ENCODE measurements around the gene CYP11A1.

- TF ChIP-seq, protein P1, sequence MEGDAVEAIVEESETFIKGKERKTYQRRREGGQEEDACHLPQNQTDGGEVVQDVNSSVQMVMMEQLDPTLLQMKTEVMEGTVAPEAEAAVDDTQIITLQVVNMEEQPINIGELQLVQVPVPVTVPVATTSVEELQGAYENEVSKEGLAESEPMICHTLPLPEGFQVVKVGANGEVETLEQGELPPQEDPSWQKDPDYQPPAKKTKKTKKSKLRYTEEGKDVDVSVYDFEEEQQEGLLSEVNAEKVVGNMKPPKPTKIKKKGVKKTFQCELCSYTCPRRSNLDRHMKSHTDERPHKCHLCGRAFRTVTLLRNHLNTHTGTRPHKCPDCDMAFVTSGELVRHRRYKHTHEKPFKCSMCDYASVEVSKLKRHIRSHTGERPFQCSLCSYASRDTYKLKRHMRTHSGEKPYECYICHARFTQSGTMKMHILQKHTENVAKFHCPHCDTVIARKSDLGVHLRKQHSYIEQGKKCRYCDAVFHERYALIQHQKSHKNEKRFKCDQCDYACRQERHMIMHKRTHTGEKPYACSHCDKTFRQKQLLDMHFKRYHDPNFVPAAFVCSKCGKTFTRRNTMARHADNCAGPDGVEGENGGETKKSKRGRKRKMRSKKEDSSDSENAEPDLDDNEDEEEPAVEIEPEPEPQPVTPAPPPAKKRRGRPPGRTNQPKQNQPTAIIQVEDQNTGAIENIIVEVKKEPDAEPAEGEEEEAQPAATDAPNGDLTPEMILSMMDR (IDR thresholded peaks at IDR 0.05; ENCODE audit: insufficient read depth, low read depth, low read length), result peak; percentile 83
- no peak for TF ChIP-seq EZH2 (IDR thresholded peaks at IDR 0.05; ENCODE audit: insufficient read depth, low read length)
Observed at GRCh38 chr15:74322558-74323180, 44.8 kb downstream of the CYP11A1 start.
